HG02938 (cell line): ENCODE measurements around the gene ACP3.

Experiments
- ATAC-seq: cut with Tn5 transposase; IDR thresholded peaks from one replicate; pipeline ENCODE4 v1.9.1; 2021; ENCODE audit warnings: mild to moderate bottlenecking, moderate library complexity; ENCODE audit not compliant: unreplicated experiment

ACP3 gene

GRCh38 chr3:132315851-132316250 lies 1.4 kb upstream of the ACP3 start:
- ATAC-seq: no peak

- ATAC-seq: no peak
These were observed 1.2 kb downstream of the ACP3 start for GRCh38 chr3:132318451-132318850.

GRCh38 chr3:132321304-132321703 lies 4.1 kb downstream of the ACP3 start:
- no peak for ATAC-seq

GRCh38 chr3:132325103-132325606 lies 7.9 kb downstream of the ACP3 start:
- no peak for ATAC-seq

GRCh38 chr3:132325634-132326033 lies 8.4 kb downstream of the ACP3 start:
- ATAC-seq: no peak

- ATAC-seq: peak; percentile 59
These were observed 9.0 kb downstream of the ACP3 start for GRCh38 chr3:132326251-132326650.

GRCh38 chr3:132332082-132332481 lies 14.9 kb downstream of the ACP3 start:
- ATAC-seq: no peak

- ATAC-seq: no peak
These were observed 15.3 kb downstream of the ACP3 start for GRCh38 chr3:132332508-132332907.

- no peak for ATAC-seq
These were observed 24.5 kb downstream of the ACP3 start for GRCh38 chr3:132341746-132342145.

- no peak for ATAC-seq
These were observed 25.0 kb downstream of the ACP3 start for GRCh38 chr3:132342183-132342582.

- no peak for ATAC-seq
These were observed 25.4 kb downstream of the ACP3 start for GRCh38 chr3:132342610-132343009.

- peak; percentile 51 for ATAC-seq
These were observed 25.9 kb downstream of the ACP3 start for GRCh38 chr3:132343018-132343612.

GRCh38 chr3:132344666-132345280 lies 27.6 kb downstream of the ACP3 start:
- no peak for ATAC-seq

GRCh38 chr3:132346841-132347736 lies 29.9 kb downstream of the ACP3 start:
- no peak for ATAC-seq

GRCh38 chr3:132347811-132348210 lies 30.6 kb downstream of the ACP3 start:
- ATAC-seq: no peak

GRCh38 chr3:132348531-132348930 lies 31.3 kb downstream of the ACP3 start:
- no peak for ATAC-seq

- ATAC-seq: no peak
These were observed 33.6 kb downstream of the ACP3 start for GRCh38 chr3:132350814-132351213.

GRCh38 chr3:132351222-132351806 lies 34.1 kb downstream of the ACP3 start:
- ATAC-seq: no peak

- ATAC-seq: peak; percentile 63
These were observed 35.4 kb downstream of the ACP3 start for GRCh38 chr3:132352556-132353143.

- no peak for ATAC-seq
These were observed 37.9 kb downstream of the ACP3 start for GRCh38 chr3:132354916-132355702.
